Lower lobe of right lung (tissue), 2 donors: Measurements from ENCODE around the gene REEP1. TPM values are rescaled to one million over a fixed set of nuclear protein-coding genes. Genes with fewer than 3 reads are reported as not detected.

Source experiments
- ATAC-seq, 2 donors: fragments of 200-7000 bp; cut with Tn5 transposase; one replicate each; pipeline ENCODE4 v1.9.1; 2020 to 2022; ENCODE audit warnings: mild to moderate bottlenecking in 2 of 2, moderate library complexity in 2 of 2
- DNase-seq: peaks from one replicate; pipeline ENCODE4 v3.0.0-alpha.2; 2020
- H3K27ac ChIP-seq: fragments of 200-600 bp; one replicate; pipeline ENCODE4 v1.8.0; 2022
- H3K27me3 ChIP-seq: fragments of 200-600 bp; one replicate; pipeline ENCODE4 v1.8.0; 2022; ENCODE audit warnings: low read depth
- H3K36me3 ChIP-seq: fragments of 200-600 bp; one replicate; pipeline ENCODE4 v1.8.0; 2022; ENCODE audit warnings: mild to moderate bottlenecking
- H3K4me1 ChIP-seq: fragments of 200-600 bp; one replicate; pipeline ENCODE4 v1.8.0; 2022
- H3K4me3 ChIP-seq: fragments of 200-600 bp; one replicate; pipeline ENCODE4 v1.8.0; 2022; ENCODE audit warnings: mild to moderate bottlenecking
- H3K9me3 ChIP-seq: fragments of 200-600 bp; one replicate; pipeline ENCODE4 v1.8.0; 2022
- intact Hi-C: fragments of 100-400 bp; cut with DNase I; formaldehyde crosslinking; loops from one replicate; pipeline ENCODE4 v1.11.0; 2022
- total RNA-seq: library from RNA; stranded (reverse); fragmentation: NEBNext Ultra II Directional; extraction: Animal tissue kit (Norgen Biotek cat#: 25700); gene quantifications from one replicate; pipeline ENCODE4 v1.2.1, GENCODE V29; 2021
- TF ChIP-seq, protein P1 (sequence below): fragments of 200-600 bp; IDR thresholded peaks from one replicate; pipeline ENCODE4 v1.8.0; 2022; ENCODE audit warnings: antibody characterized with exemption, mild to moderate bottlenecking
- donor health status: DM: no; HTN: yes; CAD: no; lungs with severe emphysema.

Gene REEP1
- total RNA-seq, 1 donor from 2014 or later = 6.9 TPM

DNA sequence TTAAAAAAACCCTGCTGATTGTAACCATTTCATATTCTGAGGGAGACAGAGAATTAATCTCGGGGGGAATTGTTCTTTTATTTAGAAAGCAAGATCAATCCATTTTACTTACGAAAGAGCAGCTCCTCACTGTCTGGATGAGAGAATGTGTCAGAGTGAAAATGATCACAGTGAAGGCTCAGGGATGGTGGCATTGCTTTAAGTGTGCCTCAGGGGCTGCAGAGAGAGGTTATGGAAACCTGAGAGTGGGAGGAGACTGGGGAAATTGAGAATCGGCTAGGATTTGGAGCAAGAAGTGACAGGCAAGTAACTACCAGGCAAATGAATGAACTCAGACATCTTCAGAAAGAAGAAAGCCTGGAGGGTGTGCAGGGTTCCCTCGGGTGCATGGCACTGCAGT, 104.0 kb downstream of the REEP1 start:
- intact Hi-C loops = no loop called here

DNA sequence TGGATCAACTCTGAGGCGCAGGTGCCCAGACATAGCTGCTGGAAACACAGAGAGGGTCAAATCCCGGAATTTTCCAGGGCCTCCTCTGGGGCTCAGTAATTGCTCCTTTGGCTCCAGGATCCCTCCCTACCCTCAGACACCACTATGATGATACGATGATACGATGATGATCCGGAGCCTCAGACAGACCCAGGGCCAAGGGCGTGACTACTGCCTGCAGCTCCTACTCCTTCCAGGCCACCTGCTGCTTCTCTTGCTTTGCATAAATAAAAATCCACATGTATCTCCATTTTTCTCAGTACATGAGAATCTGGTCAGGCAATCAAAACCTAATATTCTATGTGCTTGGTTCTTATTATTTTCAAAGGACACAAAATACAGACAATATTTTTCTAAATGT, 104.5 kb downstream of the REEP1 start:
- Histone ChIP-seq H3K27ac (no peak overlapping the region), H3K36me3 (no peaks in the 10 kb centered on the region), H3K27me3 (no peaks in the 10 kb centered on the region), H3K4me3 (no peak overlapping the region), H3K9me3 (no peaks in the 10 kb centered on the region), H3K4me1 (no peaks in the 10 kb centered on the region)
- DNase-seq = no peak
- TF ChIP-seq, protein P1, sequence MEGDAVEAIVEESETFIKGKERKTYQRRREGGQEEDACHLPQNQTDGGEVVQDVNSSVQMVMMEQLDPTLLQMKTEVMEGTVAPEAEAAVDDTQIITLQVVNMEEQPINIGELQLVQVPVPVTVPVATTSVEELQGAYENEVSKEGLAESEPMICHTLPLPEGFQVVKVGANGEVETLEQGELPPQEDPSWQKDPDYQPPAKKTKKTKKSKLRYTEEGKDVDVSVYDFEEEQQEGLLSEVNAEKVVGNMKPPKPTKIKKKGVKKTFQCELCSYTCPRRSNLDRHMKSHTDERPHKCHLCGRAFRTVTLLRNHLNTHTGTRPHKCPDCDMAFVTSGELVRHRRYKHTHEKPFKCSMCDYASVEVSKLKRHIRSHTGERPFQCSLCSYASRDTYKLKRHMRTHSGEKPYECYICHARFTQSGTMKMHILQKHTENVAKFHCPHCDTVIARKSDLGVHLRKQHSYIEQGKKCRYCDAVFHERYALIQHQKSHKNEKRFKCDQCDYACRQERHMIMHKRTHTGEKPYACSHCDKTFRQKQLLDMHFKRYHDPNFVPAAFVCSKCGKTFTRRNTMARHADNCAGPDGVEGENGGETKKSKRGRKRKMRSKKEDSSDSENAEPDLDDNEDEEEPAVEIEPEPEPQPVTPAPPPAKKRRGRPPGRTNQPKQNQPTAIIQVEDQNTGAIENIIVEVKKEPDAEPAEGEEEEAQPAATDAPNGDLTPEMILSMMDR = no peak
- no peak for ATAC-seq
- intact Hi-C loops = no loop called here

More for the DNA sequence above, 104.0 kb downstream of the REEP1 start:
- H3K4me3 ChIP-seq = no peak overlapping the region
- no peaks in the 10 kb centered on the region for H3K9me3 ChIP-seq
- no peaks in the 10 kb centered on the region for H3K36me3 ChIP-seq
- H3K27ac ChIP-seq = no peak overlapping the region
- TF ChIP-seq, protein P1 = no peak
- no peaks in the 10 kb centered on the region for H3K4me1 ChIP-seq
- DNase-seq = no peak
- no peaks in the 10 kb centered on the region for H3K27me3 ChIP-seq
- no peak for ATAC-seq

DNA sequence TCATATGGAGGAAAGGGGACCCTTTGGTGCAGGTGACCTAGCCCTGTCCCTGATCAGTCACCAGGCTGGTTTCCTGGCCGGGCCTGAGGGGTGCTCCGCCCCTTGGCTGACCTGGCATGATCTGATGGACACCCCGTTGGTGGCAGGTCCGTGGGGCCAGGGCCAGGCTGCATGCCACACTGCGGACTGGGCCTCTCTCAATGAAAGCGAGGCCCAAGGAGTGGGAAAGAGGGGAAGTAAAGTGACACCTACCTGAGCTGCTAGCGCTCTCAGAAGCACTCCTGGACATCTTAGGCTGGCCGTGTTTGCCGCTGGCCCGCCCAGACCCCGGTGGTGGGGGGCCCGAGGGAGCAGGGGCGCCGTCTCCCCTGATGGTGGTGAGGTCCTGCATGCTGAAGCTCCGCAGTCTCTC, 105.0 kb downstream of the REEP1 start:
- Histone ChIP-seq H3K27me3 (no peaks in the 10 kb centered on the region), H3K9me3 (no peaks in the 10 kb centered on the region), H3K4me1 (no peaks in the 10 kb centered on the region), H3K27ac (no peak overlapping the region), H3K4me3 (no peak overlapping the region), H3K36me3 (no peaks in the 10 kb centered on the region)
- TF ChIP-seq, protein P1 = no peak
- peak in 1 of 2 donors; percentile 10 for ATAC-seq
- intact Hi-C loops = no loop called here
- no peak for DNase-seq

GRCh38 chr2:86231680-86232372, 105.6 kb downstream of the REEP1 start:
- Histone ChIP-seq H3K27ac (no peak overlapping the region), H3K4me3 (no peak overlapping the region), H3K36me3 (no peaks in the 10 kb centered on the region), H3K9me3 (no peaks in the 10 kb centered on the region), H3K4me1 (no peaks in the 10 kb centered on the region), H3K27me3 (no peaks in the 10 kb centered on the region)
- TF ChIP-seq, protein P1 = no peak
- DNase-seq (no peak), ATAC-seq (no peak)
- intact Hi-C loops = no loop called here

DNA sequence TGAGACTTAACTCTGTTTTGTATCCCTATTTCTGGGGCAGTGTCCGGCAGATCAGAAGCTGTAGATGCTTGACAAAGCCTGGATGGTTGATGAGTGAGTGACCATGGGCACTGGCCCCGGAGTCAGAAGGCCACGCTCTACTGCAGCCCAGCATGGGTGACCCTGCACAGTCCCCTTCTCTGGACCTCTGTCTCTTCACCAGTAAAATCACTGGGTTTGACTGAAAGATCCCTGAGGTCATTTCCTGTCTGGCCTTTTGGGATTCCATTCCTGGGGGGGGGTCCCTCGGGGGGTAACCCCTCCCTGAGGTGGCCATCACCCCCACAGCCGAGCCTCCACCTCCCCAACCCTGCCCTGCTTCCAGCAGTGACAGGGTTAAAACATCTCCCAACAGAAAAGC, 106.5 kb downstream of the REEP1 start:
- H3K4me1 ChIP-seq = peaks cover 4% of the 10 kb centered on the region
- intact Hi-C loops = no loop called here
- DNase-seq (no peak), ATAC-seq (no peak)
- no peaks in the 10 kb centered on the region for H3K27me3 ChIP-seq
- H3K4me3 ChIP-seq = no peak overlapping the region
- no peaks in the 10 kb centered on the region for H3K36me3 ChIP-seq
- no peak overlapping the region for H3K27ac ChIP-seq
- TF ChIP-seq, protein P1 = no peak
- no peaks in the 10 kb centered on the region for H3K9me3 ChIP-seq
